Measurements from ENCODE around the gene RFPL4AL1.
"Not testable (repeated sequence)": the region's sequence is repeated elsewhere in the genome, so short reads cannot be mapped to it uniquely, and the experiment has no call there.

Gene RFPL4AL1

DNA sequence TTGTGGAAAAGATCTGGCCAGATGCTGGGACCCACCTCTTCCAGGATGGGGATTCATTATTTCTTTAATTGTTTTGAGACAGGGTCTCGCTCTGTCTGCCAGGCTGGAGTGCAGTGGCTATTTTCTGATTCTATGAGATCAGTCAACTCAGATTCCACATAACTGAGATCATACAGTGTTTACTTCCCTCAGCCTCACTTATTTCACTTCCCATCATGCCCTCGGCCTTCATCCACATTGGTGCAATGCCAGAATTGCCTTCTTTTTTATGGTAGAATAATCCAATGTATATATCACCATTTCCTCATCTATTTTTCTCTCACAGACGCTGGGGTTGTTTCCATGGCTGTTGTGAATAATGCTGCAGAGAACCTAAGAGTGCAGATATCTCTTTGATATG lies 714 bp downstream of the RFPL4AL1 start:
- H3K27me3 ChIP-seq (ENCODE audit: insufficient read depth, low read length); H3K4me3 ChIP-seq (ENCODE audit: low read depth, low read length); H3K36me3 ChIP-seq (ENCODE audit: insufficient read depth, low read length); H3K79me2 ChIP-seq (ENCODE audit: control insufficient read depth, insufficient read depth, low read length, unreplicated experiment); H3K27ac ChIP-seq (ENCODE audit: low read depth, low read length); H3K4me1 ChIP-seq (ENCODE audit: control insufficient read depth, insufficient read depth, low read length, unreplicated experiment); H2AFZ ChIP-seq (ENCODE audit: low read length, unreplicated experiment): not testable (repeated sequence)

DNA sequence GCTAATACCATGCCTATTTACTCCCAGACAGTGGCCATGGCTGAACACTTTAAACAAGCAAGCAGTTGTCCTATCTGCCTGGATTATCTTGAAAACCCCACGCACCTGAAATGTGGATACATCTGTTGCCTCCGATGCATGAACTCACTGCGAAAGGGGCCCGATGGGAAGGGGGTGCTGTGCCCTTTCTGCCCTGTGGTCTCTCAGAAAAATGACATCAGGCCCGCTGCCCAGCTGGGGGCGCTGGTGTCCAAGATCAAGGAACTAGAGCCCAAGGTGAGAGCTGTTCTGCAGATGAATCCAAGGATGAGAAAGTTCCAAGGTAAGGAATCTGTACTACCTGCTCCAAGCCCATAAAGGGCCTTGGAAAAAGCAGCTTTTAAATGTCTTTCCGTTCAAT lies 8.6 kb downstream of the RFPL4AL1 start:
- H3K27ac ChIP-seq (ENCODE audit: low read depth, low read length) = no peak overlapping the region
- H3K4me3 ChIP-seq (ENCODE audit: low read depth, low read length) = no peak overlapping the region
- H3K79me2 ChIP-seq (ENCODE audit: control insufficient read depth, insufficient read depth, low read length, unreplicated experiment) = no peaks in the 10 kb centered on the region
- H3K4me1 ChIP-seq (ENCODE audit: control insufficient read depth, insufficient read depth, low read length, unreplicated experiment) = no peaks in the 10 kb centered on the region
- H3K27me3 ChIP-seq (ENCODE audit: insufficient read depth, low read length) = no peaks in the 10 kb centered on the region
- H3K36me3 ChIP-seq (ENCODE audit: insufficient read depth, low read length) = no peaks in the 10 kb centered on the region
- no peak overlapping the region for H2AFZ ChIP-seq (ENCODE audit: low read length, unreplicated experiment)

DNA sequence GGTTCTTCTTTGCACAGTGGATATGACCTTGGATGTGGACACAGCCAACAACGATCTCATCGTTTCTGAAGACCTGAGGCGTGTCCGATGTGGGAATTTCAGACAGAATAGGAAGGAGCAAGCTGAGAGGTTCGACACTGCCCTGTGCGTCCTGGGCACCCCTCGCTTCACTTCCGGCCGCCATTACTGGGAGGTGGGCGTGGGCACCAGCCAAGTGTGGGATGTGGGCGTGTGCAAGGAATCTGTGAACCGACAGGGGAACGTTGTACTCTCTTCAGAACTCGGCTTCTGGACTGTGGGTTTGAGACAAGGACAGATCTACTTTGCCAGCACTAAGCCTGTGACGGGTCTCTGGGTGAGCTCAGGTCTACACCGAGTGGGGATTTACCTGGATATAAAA lies 9.4 kb downstream of the RFPL4AL1 start:
- H3K4me3 ChIP-seq (ENCODE audit: low read depth, low read length) = no peak overlapping the region

DNA sequence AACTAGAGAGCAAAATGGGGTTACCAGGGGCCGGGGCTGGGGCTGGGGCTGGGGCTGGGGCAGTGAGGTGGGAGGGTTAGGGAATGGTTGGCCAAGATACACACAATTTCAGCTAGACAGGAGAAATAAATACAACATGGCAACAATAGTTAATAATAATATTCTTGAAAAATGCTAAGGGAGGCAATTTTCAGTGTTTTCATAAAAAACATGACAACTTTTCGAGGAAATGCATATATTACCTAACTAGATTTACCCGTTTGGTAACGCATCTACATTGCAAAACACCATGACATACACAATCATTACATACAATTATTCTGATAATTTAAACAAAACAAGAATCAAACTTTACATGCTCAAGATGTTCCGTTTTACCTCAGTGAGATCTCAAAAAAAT lies 12.2 kb downstream of the RFPL4AL1 start:
- no peaks in the 10 kb centered on the region for H3K27me3 ChIP-seq (ENCODE audit: insufficient read depth, low read length)
- no peaks in the 10 kb centered on the region for H3K36me3 ChIP-seq (ENCODE audit: insufficient read depth, low read length)
- H3K79me2 ChIP-seq (ENCODE audit: control insufficient read depth, insufficient read depth, low read length, unreplicated experiment) = no peaks in the 10 kb centered on the region

More for the DNA sequence above, 9.4 kb downstream of the RFPL4AL1 start:
- no peaks in the 10 kb centered on the region for H3K4me1 ChIP-seq (ENCODE audit: control insufficient read depth, insufficient read depth, low read length, unreplicated experiment)
- no peaks in the 10 kb centered on the region for H3K79me2 ChIP-seq (ENCODE audit: control insufficient read depth, insufficient read depth, low read length, unreplicated experiment)
- H2AFZ ChIP-seq (ENCODE audit: low read length, unreplicated experiment) = no peak overlapping the region
- H3K27me3 ChIP-seq (ENCODE audit: insufficient read depth, low read length) = no peaks in the 10 kb centered on the region
- H3K27ac ChIP-seq (ENCODE audit: low read depth, low read length) = no peak overlapping the region
- H3K36me3 ChIP-seq (ENCODE audit: insufficient read depth, low read length) = no peaks in the 10 kb centered on the region

DNA sequence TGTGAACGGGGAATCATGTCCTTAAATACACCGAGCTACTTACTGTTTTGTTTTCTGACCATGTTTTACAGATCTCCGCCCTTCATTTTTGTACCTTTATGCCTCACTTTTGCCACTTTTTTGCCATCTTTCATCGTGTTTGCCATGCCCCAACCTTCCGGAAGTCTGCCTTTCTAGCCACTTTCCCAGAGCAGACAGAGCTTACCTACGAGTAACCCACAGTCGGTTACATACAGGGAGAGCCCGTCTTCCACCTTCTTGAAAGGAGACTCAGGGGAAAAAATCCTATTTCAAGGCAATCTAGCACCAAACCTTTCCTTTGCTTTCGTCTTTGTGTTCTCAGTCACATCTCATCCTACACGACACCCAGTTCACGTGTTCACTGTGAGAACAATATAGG lies 26.1 kb downstream of the RFPL4AL1 start:
- H3K27ac ChIP-seq (ENCODE audit: low read depth, low read length) = no peak overlapping the region
- no peaks in the 10 kb centered on the region for H3K79me2 ChIP-seq (ENCODE audit: control insufficient read depth, insufficient read depth, low read length, unreplicated experiment)
- H3K27me3 ChIP-seq (ENCODE audit: insufficient read depth, low read length) = no peaks in the 10 kb centered on the region
- H2AFZ ChIP-seq (ENCODE audit: low read length, unreplicated experiment) = no peak overlapping the region
- H3K4me1 ChIP-seq (ENCODE audit: control insufficient read depth, insufficient read depth, low read length, unreplicated experiment) = no peaks in the 10 kb centered on the region
- H3K36me3 ChIP-seq (ENCODE audit: insufficient read depth, low read length) = no peaks in the 10 kb centered on the region
- no peak overlapping the region for H3K4me3 ChIP-seq (ENCODE audit: low read depth, low read length)

More for the DNA sequence above, 12.2 kb downstream of the RFPL4AL1 start:
- no peak overlapping the region for H3K27ac ChIP-seq (ENCODE audit: low read depth, low read length)
- H2AFZ ChIP-seq (ENCODE audit: low read length, unreplicated experiment) = no peak overlapping the region
- no peak overlapping the region for H3K4me3 ChIP-seq (ENCODE audit: low read depth, low read length)
- H3K4me1 ChIP-seq (ENCODE audit: control insufficient read depth, insufficient read depth, low read length, unreplicated experiment) = no peaks in the 10 kb centered on the region

DNA sequence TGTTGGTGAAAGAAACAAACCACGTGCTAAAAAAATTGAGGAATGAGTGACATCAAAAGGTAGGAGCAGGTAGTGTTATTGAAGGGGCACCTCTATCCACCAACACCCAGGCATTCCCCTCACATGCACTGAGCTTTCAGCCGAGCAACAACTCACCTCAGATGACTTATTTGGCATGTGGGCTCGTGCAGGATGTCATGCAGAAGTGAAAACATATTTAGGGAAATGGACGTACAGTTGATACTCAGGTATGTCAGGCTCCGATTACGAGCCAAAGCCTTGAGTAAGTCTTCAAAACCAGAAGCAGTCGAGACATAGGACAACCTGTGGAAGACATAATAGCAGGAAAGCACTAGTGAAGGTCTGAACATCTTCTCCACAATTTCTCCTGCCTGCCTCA lies 32.5 kb downstream of the RFPL4AL1 start:
- H3K36me3 ChIP-seq (ENCODE audit: insufficient read depth, low read length) = no peaks in the 10 kb centered on the region
- H2AFZ ChIP-seq (ENCODE audit: low read length, unreplicated experiment) = no peak overlapping the region
- no peaks in the 10 kb centered on the region for H3K27me3 ChIP-seq (ENCODE audit: insufficient read depth, low read length)
- no peaks in the 10 kb centered on the region for H3K4me1 ChIP-seq (ENCODE audit: control insufficient read depth, insufficient read depth, low read length, unreplicated experiment)
- H3K27ac ChIP-seq (ENCODE audit: low read depth, low read length) = no peak overlapping the region
- H3K79me2 ChIP-seq (ENCODE audit: control insufficient read depth, insufficient read depth, low read length, unreplicated experiment) = no peaks in the 10 kb centered on the region
- no peak overlapping the region for H3K4me3 ChIP-seq (ENCODE audit: low read depth, low read length)

DNA sequence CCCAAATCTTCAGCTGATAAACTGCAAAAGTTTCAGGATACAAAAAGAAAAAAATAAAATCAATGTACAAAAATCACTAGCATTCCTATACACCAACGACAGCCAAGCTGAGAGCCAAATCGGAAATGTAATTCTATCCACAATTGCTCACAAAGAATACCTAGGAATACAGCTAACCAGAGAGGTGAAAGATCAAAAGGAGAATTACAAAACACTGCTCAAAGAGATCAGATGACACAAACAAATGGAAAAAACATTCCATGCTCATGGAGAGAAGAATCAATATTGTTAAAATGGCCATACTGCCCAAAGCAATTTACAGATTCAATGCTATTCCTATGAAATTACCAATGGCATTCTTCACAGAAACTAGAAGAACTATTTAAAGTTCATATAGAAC lies 33.4 kb downstream of the RFPL4AL1 start:
- Histone ChIP-seq H3K4me3 (ENCODE audit: low read depth, low read length) (no peak overlapping the region), H3K27me3 (ENCODE audit: insufficient read depth, low read length) (no peaks in the 10 kb centered on the region), H3K79me2 (ENCODE audit: control insufficient read depth, insufficient read depth, low read length, unreplicated experiment) (no peaks in the 10 kb centered on the region), H2AFZ (ENCODE audit: low read length, unreplicated experiment) (no peak overlapping the region), H3K36me3 (ENCODE audit: insufficient read depth, low read length) (no peaks in the 10 kb centered on the region), H3K27ac (ENCODE audit: low read depth, low read length) (no peak overlapping the region), H3K4me1 (ENCODE audit: control insufficient read depth, insufficient read depth, low read length, unreplicated experiment) (no peaks in the 10 kb centered on the region)

DNA sequence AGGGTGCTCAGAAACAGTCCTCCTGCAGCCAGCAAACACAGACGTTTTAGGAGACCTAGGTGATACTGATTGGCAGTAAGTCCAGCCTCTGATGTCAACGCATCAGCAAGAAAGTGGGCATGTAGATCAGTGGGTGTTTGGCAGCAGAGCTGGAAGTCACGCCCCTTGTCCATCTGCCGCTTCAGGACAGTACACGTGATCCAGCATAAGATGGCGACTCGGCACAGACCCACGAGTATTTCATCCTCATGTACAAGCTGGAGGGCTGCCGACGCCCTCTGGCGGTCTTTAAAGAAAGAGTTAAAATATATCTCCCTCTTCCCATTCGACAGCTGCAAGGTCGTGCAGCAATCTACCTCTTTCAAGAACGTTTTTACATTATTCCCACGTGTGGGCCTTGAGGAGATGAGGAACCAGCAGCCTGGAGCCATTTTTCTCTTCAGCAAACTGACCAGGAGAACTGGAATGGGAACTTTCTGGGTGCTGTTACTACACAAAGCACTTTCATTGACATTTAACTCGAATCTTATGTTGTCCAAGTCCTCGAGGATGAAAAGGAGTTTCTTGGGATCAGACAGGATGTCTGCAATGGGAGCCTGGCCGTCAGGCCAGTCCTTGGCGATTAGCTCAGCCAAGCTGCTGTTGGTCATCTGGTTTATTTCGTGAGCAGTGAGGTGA lies 40.6 kb downstream of the RFPL4AL1 start:
- Histone ChIP-seq H3K4me3 (ENCODE audit: low read depth, low read length) (no peak overlapping the region), H3K4me1 (ENCODE audit: control insufficient read depth, insufficient read depth, low read length, unreplicated experiment) (no peaks in the 10 kb centered on the region), H3K36me3 (ENCODE audit: insufficient read depth, low read length) (no peaks in the 10 kb centered on the region), H3K79me2 (ENCODE audit: control insufficient read depth, insufficient read depth, low read length, unreplicated experiment) (no peaks in the 10 kb centered on the region), H3K27me3 (ENCODE audit: insufficient read depth, low read length) (no peaks in the 10 kb centered on the region), H3K27ac (ENCODE audit: low read depth, low read length) (no peak overlapping the region), H2AFZ (ENCODE audit: low read length, unreplicated experiment) (peak overlapping the region; percentile 14)

DNA sequence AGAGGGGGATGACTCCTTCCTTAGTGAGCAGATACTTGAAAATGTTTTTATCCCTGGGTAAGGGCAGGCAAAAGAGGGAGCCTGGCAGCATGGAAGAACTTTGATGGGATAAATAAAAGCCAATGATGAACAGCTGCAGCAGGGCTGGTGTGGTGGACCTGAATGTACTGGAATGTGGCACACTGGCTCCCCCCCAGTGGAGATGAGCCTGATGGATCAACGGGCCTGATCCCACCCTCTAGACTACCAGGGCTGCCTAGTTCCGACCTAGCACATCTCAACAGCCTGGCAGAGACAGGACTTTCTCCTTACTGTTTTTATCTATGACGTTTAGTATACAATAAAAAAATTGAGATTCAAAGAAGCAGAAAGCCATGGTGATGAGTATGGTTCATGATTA lies 42.4 kb downstream of the RFPL4AL1 start:
- Histone ChIP-seq H2AFZ (ENCODE audit: low read length, unreplicated experiment) (no peak overlapping the region), H3K27ac (ENCODE audit: low read depth, low read length) (no peak overlapping the region), H3K27me3 (ENCODE audit: insufficient read depth, low read length) (no peaks in the 10 kb centered on the region), H3K36me3 (ENCODE audit: insufficient read depth, low read length) (no peaks in the 10 kb centered on the region), H3K4me3 (ENCODE audit: low read depth, low read length) (no peak overlapping the region), H3K4me1 (ENCODE audit: control insufficient read depth, insufficient read depth, low read length, unreplicated experiment) (no peaks in the 10 kb centered on the region), H3K79me2 (ENCODE audit: control insufficient read depth, insufficient read depth, low read length, unreplicated experiment) (no peaks in the 10 kb centered on the region)

DNA sequence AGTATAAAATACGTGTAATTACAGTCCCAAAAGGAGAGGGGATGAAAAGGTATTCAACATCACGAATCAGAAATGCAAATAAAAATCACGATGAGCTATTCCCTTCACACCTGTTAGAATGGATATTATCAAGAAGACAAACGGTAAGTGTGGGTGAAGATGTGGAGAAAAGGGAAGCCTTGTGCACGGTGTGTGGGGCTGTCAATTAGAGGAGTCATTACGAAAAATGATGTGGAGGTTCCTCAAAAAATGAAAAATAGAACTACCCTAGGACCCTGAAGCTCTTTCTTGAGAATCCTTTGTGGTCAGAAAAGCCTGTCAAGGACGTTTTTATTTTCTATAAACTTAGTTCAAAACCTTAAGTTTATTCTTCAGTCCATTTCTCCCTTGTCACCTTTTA lies 43.5 kb downstream of the RFPL4AL1 start:
- H3K27ac ChIP-seq (ENCODE audit: low read depth, low read length) = no peak overlapping the region
- H3K4me1 ChIP-seq (ENCODE audit: control insufficient read depth, insufficient read depth, low read length, unreplicated experiment) = no peaks in the 10 kb centered on the region
- no peaks in the 10 kb centered on the region for H3K79me2 ChIP-seq (ENCODE audit: control insufficient read depth, insufficient read depth, low read length, unreplicated experiment)
- no peaks in the 10 kb centered on the region for H3K36me3 ChIP-seq (ENCODE audit: insufficient read depth, low read length)
- H3K27me3 ChIP-seq (ENCODE audit: insufficient read depth, low read length) = no peaks in the 10 kb centered on the region
- H2AFZ ChIP-seq (ENCODE audit: low read length, unreplicated experiment) = no peak overlapping the region
- H3K4me3 ChIP-seq (ENCODE audit: low read depth, low read length) = no peak overlapping the region

DNA sequence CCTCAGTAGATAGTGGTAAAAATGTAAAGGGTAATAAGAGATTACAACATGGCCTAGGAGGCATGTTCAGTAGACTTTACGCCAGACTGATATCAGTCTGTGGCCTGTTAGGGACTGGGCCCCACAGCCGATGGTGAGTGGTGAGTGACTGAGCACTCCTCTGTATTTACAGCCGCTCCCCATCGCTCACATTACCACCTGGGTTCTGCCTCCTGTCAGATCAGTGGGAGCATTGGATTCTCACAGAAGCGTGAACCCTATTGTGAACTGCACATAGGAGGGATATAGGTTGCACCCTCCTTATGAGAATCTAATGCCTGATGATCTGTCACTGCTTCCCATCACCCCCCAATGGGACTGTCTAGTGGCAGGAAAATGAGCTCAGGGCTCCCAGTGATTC lies 45.0 kb downstream of the RFPL4AL1 start:
- Histone ChIP-seq H3K27ac (ENCODE audit: low read depth, low read length) (no peak overlapping the region), H3K4me3 (ENCODE audit: low read depth, low read length) (no peak overlapping the region), H3K27me3 (ENCODE audit: insufficient read depth, low read length) (no peaks in the 10 kb centered on the region), H3K36me3 (ENCODE audit: insufficient read depth, low read length) (no peaks in the 10 kb centered on the region), H3K79me2 (ENCODE audit: control insufficient read depth, insufficient read depth, low read length, unreplicated experiment) (no peaks in the 10 kb centered on the region), H3K4me1 (ENCODE audit: control insufficient read depth, insufficient read depth, low read length, unreplicated experiment) (no peaks in the 10 kb centered on the region), H2AFZ (ENCODE audit: low read length, unreplicated experiment) (no peak overlapping the region)
